ENCODE data around the gene COL6A3. TPM values are rescaled to one million over a fixed set of nuclear protein-coding genes. Genes with fewer than 3 reads are reported as not detected.
A peak's percentile ranks its signal among the peaks of the same experiment; 100 is the strongest.

The COL6A3 gene
- total and polyA plus RNA-seq, 9 of the 15 experiments (the other 6 are each of a cell fraction or from before 2014, with no cell fraction given): 0.07 to 4.1 (median 1.5) TPM

DNA sequence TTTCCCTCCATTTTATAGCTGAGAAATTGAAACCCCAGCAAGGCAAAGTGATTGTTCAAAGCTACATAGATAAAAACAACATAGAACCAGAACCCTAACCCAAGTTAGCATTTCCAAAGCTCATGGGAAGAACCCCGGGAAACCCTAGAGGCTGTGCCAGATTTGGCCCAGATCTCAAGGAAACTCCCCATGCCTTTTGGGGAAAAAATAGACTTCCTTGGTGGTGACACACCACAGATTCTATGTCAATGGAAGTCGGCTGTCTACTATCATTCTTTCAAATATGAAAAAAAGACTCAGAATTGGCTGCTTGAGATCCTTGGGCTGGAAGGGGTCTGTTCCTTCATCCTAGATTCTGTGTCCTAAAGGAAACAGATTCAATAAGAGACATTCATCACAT, 8.4 kb downstream of the COL6A3 start:
- POLR2A ChIA-PET: interaction anchor here (0.6 to 0.8 kb wide), 2 partner anchors 69 to 1292 kb away, joined by 3 read pairs; no protein-coding TSS in a partner anchor
- intact Hi-C loops (cut with micrococcal nuclease): no loop called here
- H4K20me1 ChIP-seq (replicated peaks; ENCODE audit: control insufficient read depth, insufficient read depth, low read length): no peaks in the 10 kb centered on the region
- no peaks in the 10 kb centered on the region for H3K4me1 ChIP-seq (replicated peaks in 1 of 2; ENCODE audit: control insufficient read depth in 2 of 2, insufficient read depth in 2 of 2, low read length in 2 of 2)
- ATAC-seq: no peak
- no peak overlapping the region for H2AFZ ChIP-seq (ENCODE audit: low read depth, low read length)
- CTCF ChIA-PET (ENCODE audit: low intra/inter-chr PET ratio): no interaction called here
- WGBS (ENCODE audit: insufficient coverage, low coverage, missing lambda C conversion rate): 0% methylated on average over 2 of the region's 2 CpGs
- DNase-seq (ENCODE audit: extremely low read depth in 1 of 4, low spot score in 3 of 4): no peak
- H3K79me2 ChIP-seq (ENCODE audit: control insufficient read depth, insufficient read depth, low read length): no peaks in the 10 kb centered on the region
- in situ Hi-C loops (cut with MboI): no loop called here
- FAIRE-seq: no peak
- H3K9ac ChIP-seq (ENCODE audit: insufficient read depth in 1 of 2, low read depth in 2 of 2, low read length in 2 of 2): no peak overlapping the region
- H3K27ac ChIP-seq (ENCODE audit: extremely low read depth, low read depth, low read length): no peak overlapping the region
- no peaks in the 10 kb centered on the region for H3K9me1 ChIP-seq (ENCODE audit: control insufficient read depth, insufficient read depth, low read length)
- no peaks in the 10 kb centered on the region for H3K36me3 ChIP-seq (ENCODE audit: control insufficient read depth, insufficient read depth, low read length)
- BruUV-seq (replicated peaks): no TSS peak
- no peak overlapping the region for H3K4me3 ChIP-seq
- no peaks in the 10 kb centered on the region for H3K9me3 ChIP-seq (replicated peaks; ENCODE audit: control insufficient read depth, insufficient read depth, low read depth, low read length)
- no peak overlapping the region for H3K4me2 ChIP-seq (ENCODE audit: insufficient read depth, low read length)
- TF ChIP-seq HDGF (IDR thresholded peaks at IDR 0.05) (no peak), HNRNPLL (IDR thresholded peaks at IDR 0.05; ENCODE audit: low read depth, low read length, poor library complexity, severe bottlenecking) (no peak), ZC3H8 (IDR thresholded peaks at IDR 0.05) (no peak), FOXK1 (CRISPR knock-in tag; IDR thresholded peaks at IDR 0.05; ENCODE audit: borderline replicate concordance) (no peak)
- H3K27me3 ChIP-seq (ENCODE audit: control insufficient read depth in 2 of 2, insufficient read depth in 2 of 2, low read length in 2 of 2): peaks cover 0 to 10% of the 10 kb centered on the region in 2 experiments; a peak in 2 of 5 replicates

DNA sequence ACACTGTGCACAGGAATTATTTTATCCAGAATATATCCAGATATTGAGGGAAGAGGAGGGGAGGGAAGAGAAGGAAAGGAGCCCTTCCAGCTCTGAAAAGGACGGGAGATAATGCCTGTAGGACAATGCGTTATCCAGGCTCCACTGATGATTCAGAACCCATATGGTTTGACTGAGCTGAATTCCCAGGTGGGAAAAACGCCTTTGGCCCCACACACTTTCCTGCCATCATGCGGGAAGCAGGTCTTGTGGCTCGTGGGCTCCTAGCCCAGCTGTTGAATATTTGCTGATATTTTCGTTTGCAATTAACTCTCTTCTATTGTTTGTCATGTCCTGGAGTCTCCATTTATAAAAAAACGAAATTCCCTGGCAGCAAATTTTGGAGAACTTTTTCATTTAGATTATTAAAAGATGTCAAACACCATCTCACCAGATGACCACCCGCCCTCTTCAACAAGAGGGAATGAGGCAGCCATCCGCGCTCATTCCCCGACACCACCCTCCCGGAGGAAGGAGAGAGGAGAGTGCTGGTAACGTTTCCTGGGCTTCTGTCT, 8.9 kb downstream of the COL6A3 start:
- DNase-seq (ENCODE audit: extremely low read depth in 1 of 4, low spot score in 3 of 4): no peak
- TF ChIP-seq CBX8 (IDR thresholded peaks at IDR 0.05; ENCODE audit: borderline replicate concordance, extremely low read depth, low read depth, low read length, poor library complexity, severe bottlenecking) (peak; percentile 67), ZNF324 (CRISPR knock-in tag; IDR thresholded peaks at IDR 0.05) (no peak)
- intact Hi-C loops (cut with micrococcal nuclease) (no loop called here), in situ Hi-C loops (cut with MboI) (no loop called here)
- CTCF ChIA-PET (ENCODE audit: low intra/inter-chr PET ratio): no interaction called here
- Histone ChIP-seq H3K27ac (ENCODE audit: extremely low read depth, low read depth, low read length) (no peak overlapping the region), H3K4me1 (replicated peaks in 1 of 2; ENCODE audit: control insufficient read depth in 2 of 2, insufficient read depth in 2 of 2, low read length in 2 of 2) (no peaks in the 10 kb centered on the region), H3K9me3 (replicated peaks; ENCODE audit: control insufficient read depth, insufficient read depth, low read depth, low read length) (no peaks in the 10 kb centered on the region), H3K79me2 (ENCODE audit: control insufficient read depth, insufficient read depth, low read length) (no peaks in the 10 kb centered on the region), H3K9me1 (ENCODE audit: control insufficient read depth, insufficient read depth, low read length) (no peaks in the 10 kb centered on the region), H3K36me3 (ENCODE audit: control insufficient read depth, insufficient read depth, low read length) (no peaks in the 10 kb centered on the region), H3K9ac (ENCODE audit: insufficient read depth in 1 of 2, low read depth in 2 of 2, low read length in 2 of 2) (no peak overlapping the region), H3K4me2 (ENCODE audit: insufficient read depth, low read length) (no peak overlapping the region), H2AFZ (ENCODE audit: low read depth, low read length) (no peak overlapping the region), H3K27me3 (ENCODE audit: control insufficient read depth in 2 of 2, insufficient read depth in 2 of 2, low read length in 2 of 2) (peaks cover 0 to 10% of the 10 kb centered on the region in 2 experiments; a peak in 2 of 5 replicates), H4K20me1 (replicated peaks; ENCODE audit: control insufficient read depth, insufficient read depth, low read length) (no peaks in the 10 kb centered on the region), H3K4me3 (no peak overlapping the region)
- no peak for ATAC-seq
- no TSS peak for BruUV-seq (replicated peaks)
- no peak for FAIRE-seq
- whole genome bisulfite sequencing (ENCODE audit: insufficient coverage, low coverage, missing lambda C conversion rate): 2% methylated on average over 12 of the region's 13 CpGs
- POLR2A ChIA-PET: interaction anchor here (0.6 kb wide), 1 partner anchor 1292 kb away, joined by 3 read pairs; no protein-coding TSS in a partner anchor

Data from K562 (cell line).